ENCODE measurements around the gene NAB2. TPM values are rescaled to one million over a fixed set of nuclear protein-coding genes. Genes with fewer than 3 reads are reported as not detected.

The NAB2 gene
- total and polyA plus RNA-seq, 4 donors = 1.9 to 10.0 (median 6.2) TPM

DNA sequence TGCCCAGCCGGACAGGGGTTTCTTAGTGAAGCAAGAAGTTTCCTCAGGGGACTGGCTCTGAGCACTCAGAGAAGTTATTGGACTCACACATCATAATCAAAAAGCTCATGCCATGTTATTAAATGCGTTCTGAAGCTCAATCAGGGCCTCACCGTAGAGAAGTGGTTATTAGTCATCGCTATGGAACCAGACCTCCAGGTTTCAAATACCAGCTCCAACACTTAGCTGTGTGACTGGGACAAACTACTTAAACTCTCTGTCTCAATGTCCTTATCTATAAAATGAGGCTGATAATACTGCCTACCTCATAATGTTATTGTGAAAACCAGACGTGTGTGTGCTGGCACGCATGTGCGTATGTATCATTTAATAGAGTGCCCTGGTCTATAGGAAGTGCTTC is 14.9 kb downstream of the NAB2 start:
- Histone ChIP-seq H3K4me1 (ENCODE audit: control insufficient read depth in 4 of 4, insufficient read depth in 4 of 4, low read length in 3 of 4) (peaks cover 9 to 36% (median 26%) of the 10 kb centered on the region in 4 donors), H3K27me3 (ENCODE audit: control insufficient read depth in 4 of 4, insufficient read depth in 4 of 4, low read length in 3 of 4) (no peaks in the 10 kb centered on the region), H3K4me3 (ENCODE audit: low read depth in 1 of 3, low read length in 3 of 3) (no peak overlapping the region), H3K27ac (ENCODE audit: low read depth in 1 of 2, low read length in 2 of 2) (peak overlapping the region; percentile 23 to 60), H3K9ac (ENCODE audit: low read depth in 1 of 2, low read length in 2 of 2) (no peak overlapping the region), H3K9me3 (ENCODE audit: control insufficient read depth in 4 of 4, low read length in 3 of 4) (no peaks in the 10 kb centered on the region), H3K36me3 (ENCODE audit: control insufficient read depth in 4 of 4, insufficient read depth in 3 of 4, low read depth in 1 of 4, low read length in 3 of 4) (peaks cover 16 to 44% (median 34%) of the 10 kb centered on the region in 4 donors)
- 94% methylated on average over 7 of the region's 7 CpGs for WGBS
- TF ChIP-seq SP1 (IDR thresholded peaks at IDR 0.05) (no peak), FOXA1 (IDR thresholded peaks at IDR 0.05) (no peak), REST (IDR thresholded peaks at IDR 0.05) (no peak), FOXA2 (IDR thresholded peaks at IDR 0.05) (no peak), EGR1 (IDR thresholded peaks at IDR 0.05; ENCODE audit: low read depth in 2 of 2) (no peak), CTCF (IDR thresholded peaks at IDR 0.05; ENCODE audit: low read depth, low read length, missing input control) (no peak), HNF4A (conservative IDR thresholded peaks at IDR 0.05) (no peak), RXRA (IDR thresholded peaks at IDR 0.05) (no peak), RAD21 (IDR thresholded peaks at IDR 0.05) (no peak), MAX (IDR thresholded peaks at IDR 0.05) (no peak), GABPA (IDR thresholded peaks at IDR 0.05 in 1 of 2, conservative IDR thresholded peaks at IDR 0.05 in 1 of 2) (no peak)
- TF ChIP-seq, protein P1, sequence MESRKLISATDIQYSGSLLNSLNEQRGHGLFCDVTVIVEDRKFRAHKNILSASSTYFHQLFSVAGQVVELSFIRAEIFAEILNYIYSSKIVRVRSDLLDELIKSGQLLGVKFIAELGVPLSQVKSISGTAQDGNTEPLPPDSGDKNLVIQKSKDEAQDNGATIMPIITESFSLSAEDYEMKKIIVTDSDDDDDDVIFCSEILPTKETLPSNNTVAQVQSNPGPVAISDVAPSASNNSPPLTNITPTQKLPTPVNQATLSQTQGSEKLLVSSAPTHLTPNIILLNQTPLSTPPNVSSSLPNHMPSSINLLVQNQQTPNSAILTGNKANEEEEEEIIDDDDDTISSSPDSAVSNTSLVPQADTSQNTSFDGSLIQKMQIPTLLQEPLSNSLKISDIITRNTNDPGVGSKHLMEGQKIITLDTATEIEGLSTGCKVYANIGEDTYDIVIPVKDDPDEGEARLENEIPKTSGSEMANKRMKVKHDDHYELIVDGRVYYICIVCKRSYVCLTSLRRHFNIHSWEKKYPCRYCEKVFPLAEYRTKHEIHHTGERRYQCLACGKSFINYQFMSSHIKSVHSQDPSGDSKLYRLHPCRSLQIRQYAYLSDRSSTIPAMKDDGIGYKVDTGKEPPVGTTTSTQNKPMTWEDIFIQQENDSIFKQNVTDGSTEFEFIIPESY (IDR thresholded peaks at IDR 0.05) = no peak
- TF ChIP-seq, protein P2, sequence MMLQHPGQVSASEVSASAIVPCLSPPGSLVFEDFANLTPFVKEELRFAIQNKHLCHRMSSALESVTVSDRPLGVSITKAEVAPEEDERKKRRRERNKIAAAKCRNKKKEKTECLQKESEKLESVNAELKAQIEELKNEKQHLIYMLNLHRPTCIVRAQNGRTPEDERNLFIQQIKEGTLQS (IDR thresholded peaks at IDR 0.05) = no peak
- DNase-seq (ENCODE audit: low spot score) = no peak

GRCh38 chr12:57104292-57104910 is 15.5 kb downstream of the NAB2 start:
- H3K27ac ChIP-seq (ENCODE audit: low read depth in 1 of 2, low read length in 2 of 2) = peak overlapping the region in 1 of 2 donors; percentile 60
- 95% methylated on average over 12 of the region's 12 CpGs for WGBS
- H3K9me3 ChIP-seq (ENCODE audit: control insufficient read depth in 4 of 4, low read length in 3 of 4) = no peaks in the 10 kb centered on the region
- H3K9ac ChIP-seq (ENCODE audit: low read depth in 1 of 2, low read length in 2 of 2) = no peak overlapping the region
- H3K4me3 ChIP-seq (ENCODE audit: low read depth in 1 of 3, low read length in 3 of 3) = no peak overlapping the region
- H3K27me3 ChIP-seq (ENCODE audit: control insufficient read depth in 4 of 4, insufficient read depth in 4 of 4, low read length in 3 of 4) = no peaks in the 10 kb centered on the region
- peaks cover 9 to 38% (median 28%) of the 10 kb centered on the region in 4 donors for H3K4me1 ChIP-seq (ENCODE audit: control insufficient read depth in 4 of 4, insufficient read depth in 4 of 4, low read length in 3 of 4)
- DNase-seq (ENCODE audit: low spot score) = no peak
- peaks cover 16 to 39% (median 29%) of the 10 kb centered on the region in 4 donors for H3K36me3 ChIP-seq (ENCODE audit: control insufficient read depth in 4 of 4, insufficient read depth in 3 of 4, low read depth in 1 of 4, low read length in 3 of 4)
- no peak for TF ChIP-seq HNF4G (IDR thresholded peaks at IDR 0.05)
- TF ChIP-seq, protein P1 (IDR thresholded peaks at IDR 0.05) = no peak
- no peak for TF ChIP-seq FOXA1 (IDR thresholded peaks at IDR 0.05)
- no peak for TF ChIP-seq YY1 (IDR thresholded peaks at IDR 0.05)
- no peak for TF ChIP-seq SP1 (IDR thresholded peaks at IDR 0.05)
- no peak for TF ChIP-seq MAX (IDR thresholded peaks at IDR 0.05)
- no peak for TF ChIP-seq NR2F2 (IDR thresholded peaks at IDR 0.05)
- no peak for TF ChIP-seq TAF1 (conservative IDR thresholded peaks at IDR 0.05)
- no peak for TF ChIP-seq JUND (IDR thresholded peaks at IDR 0.05)
- no peak for TF ChIP-seq EGR1 (IDR thresholded peaks at IDR 0.05; ENCODE audit: low read depth in 2 of 2)
- TF ChIP-seq RAD21 (IDR thresholded peaks at IDR 0.05) = no peak
- TF ChIP-seq, protein P2 (IDR thresholded peaks at IDR 0.05) = no peak
- TF ChIP-seq CTCF (IDR thresholded peaks at IDR 0.05; ENCODE audit: low read depth, low read length, missing input control) = no peak

All from liver (tissue), 9 donors.